Neural cell (in vitro differentiated cells): ENCODE measurements around the gene HAP1.

Experiments
- CTCF ChIP-seq: fragments of 450-650 bp; IDR thresholded peaks from 2 replicates; pipeline ENCODE4 v1.5.1; 2014; ENCODE audit warnings: antibody characterized with exemption, mild to moderate bottlenecking, moderate library complexity; ENCODE audit not compliant: poor library complexity, severe bottlenecking
- EZH2 ChIP-seq: fragments of 200-600, 300-800 bp; shearing (Covaris generic), sonication (generic); IDR thresholded peaks from 2 replicates; pipeline ENCODE4 v1.6.1; 2014; ENCODE audit warnings: antibody characterized with exemption, low read length, borderline replicate concordance, mild to moderate bottlenecking; ENCODE audit not compliant: insufficient read depth, poor library complexity, severe bottlenecking
- MXI1 ChIP-seq: fragments of 450-650 bp; conservative IDR thresholded peaks from 2 replicates; pipeline ENCODE4 v1.6.1; 2014; ENCODE audit warnings: antibody characterized with exemption, mild to moderate bottlenecking; ENCODE audit not compliant: poor library complexity, severe bottlenecking
- POLR2AphosphoS5 ChIP-seq: IDR thresholded peaks from 2 replicates; pipeline ENCODE4 v1.6.1; 2012
- TAF1 ChIP-seq: IDR thresholded peaks from 2 replicates; pipeline ENCODE4 v1.6.1; 2012; ENCODE audit warnings: low read depth

GRCh38 chr17:41734949-41735313 lies 488 bp upstream of the HAP1 start:
- no peak for TF ChIP-seq EZH2
- no peak for TF ChIP-seq POLR2AphosphoS5
- no peak for TF ChIP-seq TAF1
- no peak for TF ChIP-seq MXI1
- no peak for TF ChIP-seq CTCF
